Measurements from ENCODE around the gene NAALADL2.
"Not testable (repeated sequence)": the region's sequence is repeated elsewhere in the genome, so short reads cannot be mapped to it uniquely, and the experiment has no call there.

Gene NAALADL2

GRCh38 chr3:175729466-175729865 lies 870.3 kb downstream of the NAALADL2 start:
- DNase-seq: no peak

GRCh38 chr3:175731543-175731942 lies 872.4 kb downstream of the NAALADL2 start:
- peak; percentile 31 for DNase-seq

GRCh38 chr3:175732017-175732416 lies 872.9 kb downstream of the NAALADL2 start:
- DNase-seq: no peak

GRCh38 chr3:175735866-175736265 lies 876.7 kb downstream of the NAALADL2 start:
- DNase-seq: no peak

- DNase-seq: no peak
Measured at GRCh38 chr3:175737646-175738572, 878.8 kb downstream of the NAALADL2 start.

GRCh38 chr3:175741951-175742350 lies 882.8 kb downstream of the NAALADL2 start:
- DNase-seq: no peak

- no peak for DNase-seq
Measured at GRCh38 chr3:175743733-175744400, 884.7 kb downstream of the NAALADL2 start.

- no peak for DNase-seq
Measured at GRCh38 chr3:175746308-175746707, 887.2 kb downstream of the NAALADL2 start.

GRCh38 chr3:175748087-175748730 lies 889.1 kb downstream of the NAALADL2 start:
- DNase-seq: no peak

- no peak for DNase-seq
Measured at GRCh38 chr3:175749981-175750380, 890.8 kb downstream of the NAALADL2 start.

- DNase-seq: no peak
Measured at GRCh38 chr3:175751089-175751488, 892.0 kb downstream of the NAALADL2 start.

- no peak for DNase-seq
Measured at GRCh38 chr3:175763948-175764347, 904.8 kb downstream of the NAALADL2 start.

GRCh38 chr3:175764722-175765121 lies 905.6 kb downstream of the NAALADL2 start:
- DNase-seq: no peak

- DNase-seq: no peak
Measured at GRCh38 chr3:175770426-175770825, 911.3 kb downstream of the NAALADL2 start.

- no peak for DNase-seq
Measured at GRCh38 chr3:175777495-175777894, 918.4 kb downstream of the NAALADL2 start.

- DNase-seq: no peak
Measured at GRCh38 chr3:175777965-175778364, 918.8 kb downstream of the NAALADL2 start.

- DNase-seq: no peak
Measured at GRCh38 chr3:175778994-175779393, 919.9 kb downstream of the NAALADL2 start.

- DNase-seq: not testable (repeated sequence)
Measured at GRCh38 chr3:175787109-175787508, 928.0 kb downstream of the NAALADL2 start.

- no peak for DNase-seq
Measured at GRCh38 chr3:175792245-175792644, 933.1 kb downstream of the NAALADL2 start.

GRCh38 chr3:175798326-175798725 lies 939.2 kb downstream of the NAALADL2 start:
- no peak for DNase-seq

- no peak for DNase-seq
Measured at GRCh38 chr3:175805825-175806224, 946.7 kb downstream of the NAALADL2 start.

GRCh38 chr3:175807175-175807574 lies 948.0 kb downstream of the NAALADL2 start:
- DNase-seq: no peak

GRCh38 chr3:175818811-175819464 lies 959.8 kb downstream of the NAALADL2 start:
- DNase-seq: no peak

Data from DMS79 treated with DMSO at 0.1 percent for 48 hours (cell line).